NCI-H748 (cell line): ENCODE measurements around the gene CLDN6.

ENCODE experiments used
- DNase-seq: peaks from one replicate; lab custom pipeline; 2025; ENCODE audit not compliant: unreplicated experiment; lab: John Stamatoyannopoulos, UW

Gene CLDN6

DNA sequence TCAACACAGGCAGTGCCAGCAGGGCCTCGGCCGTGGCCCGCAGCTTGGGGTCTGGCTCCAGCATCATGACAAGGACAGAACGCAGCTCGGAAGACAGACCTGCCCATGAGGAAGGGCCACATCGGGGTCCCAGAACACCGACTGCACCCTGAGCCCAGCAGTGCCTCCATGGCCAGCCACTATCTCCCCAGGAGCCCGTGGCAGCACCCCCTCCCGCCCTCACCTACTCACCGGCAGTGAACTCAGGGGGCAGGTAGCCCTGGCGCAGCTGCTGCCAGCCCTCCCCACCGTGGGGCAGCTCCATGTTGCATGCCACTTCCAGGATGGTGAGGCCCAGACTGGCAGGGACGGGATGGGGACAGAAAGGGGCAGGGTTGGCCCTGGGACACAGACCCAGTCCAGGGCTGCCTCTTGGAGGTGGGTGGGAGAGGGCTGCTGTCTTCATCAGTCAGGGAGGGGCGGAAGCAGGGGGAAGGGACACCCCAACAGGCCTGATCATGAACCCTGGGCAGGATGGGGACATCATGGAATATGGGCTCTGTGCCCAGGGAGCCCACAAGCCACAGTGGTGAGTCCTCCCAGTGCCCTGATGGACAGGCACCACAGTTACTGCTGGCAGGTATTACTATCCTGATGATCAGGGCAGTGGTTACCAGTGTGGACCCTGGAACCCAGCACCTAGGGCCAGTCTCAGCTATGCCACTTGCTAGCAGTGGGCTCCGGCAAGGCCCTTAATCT is 43.5 kb downstream of the CLDN6 start:
- no peak for DNase-seq

DNA sequence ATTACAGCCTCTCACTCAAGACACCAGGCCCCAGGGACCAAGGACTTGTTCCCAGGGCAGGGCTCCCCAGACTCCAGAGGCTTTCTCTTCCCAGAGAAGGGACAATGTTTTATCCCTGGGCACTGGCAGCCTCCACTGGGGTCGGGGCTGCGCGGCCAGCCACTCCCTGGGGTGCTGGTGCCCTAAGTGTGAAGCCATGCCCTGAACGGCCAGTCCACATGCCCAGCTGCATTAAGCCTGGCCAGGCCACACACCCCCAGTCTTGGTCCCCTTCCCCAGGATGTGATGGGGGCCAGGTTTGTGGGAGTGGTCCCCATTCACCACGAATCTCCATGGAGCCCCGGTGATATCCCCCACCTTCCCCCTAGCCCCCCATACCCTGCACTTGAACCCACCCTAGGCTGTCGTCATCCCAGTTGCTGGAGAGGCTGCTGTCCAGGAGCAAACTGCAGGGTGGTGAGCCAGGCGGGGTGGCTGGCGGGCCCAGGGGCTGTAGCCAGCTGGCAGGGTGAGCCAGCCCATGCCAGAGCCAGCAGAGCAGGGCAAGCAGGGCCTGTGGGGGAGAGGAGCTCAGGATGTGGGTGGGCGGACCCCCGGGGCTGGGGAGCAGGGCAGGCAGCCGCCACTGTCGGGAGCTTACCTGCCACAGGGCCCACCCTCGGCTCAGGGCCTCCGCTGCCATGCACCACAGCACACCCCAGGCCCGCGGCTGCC is 44.2 kb downstream of the CLDN6 start:
- DNase-seq: no peak

DNA sequence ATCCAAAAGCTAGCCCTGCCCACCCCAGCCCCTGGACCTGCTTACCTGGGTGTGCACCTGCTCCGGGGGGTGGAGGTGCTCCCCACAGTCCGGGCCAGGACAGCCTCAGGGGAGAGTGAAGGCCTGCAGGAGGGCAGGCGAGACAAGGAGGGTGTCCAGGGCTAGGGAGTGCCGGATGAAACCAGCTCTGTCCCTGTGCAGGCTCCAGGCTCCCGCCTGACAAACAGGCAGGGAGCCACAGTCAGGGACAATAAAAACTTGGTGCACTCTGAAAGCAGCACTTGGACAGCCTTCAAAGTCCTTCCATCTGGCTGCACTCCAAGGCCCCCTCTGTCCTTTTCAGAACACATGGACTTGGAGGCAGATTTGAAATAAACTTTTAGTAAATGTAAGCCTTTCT is 44.9 kb downstream of the CLDN6 start:
- no peak for DNase-seq

DNA sequence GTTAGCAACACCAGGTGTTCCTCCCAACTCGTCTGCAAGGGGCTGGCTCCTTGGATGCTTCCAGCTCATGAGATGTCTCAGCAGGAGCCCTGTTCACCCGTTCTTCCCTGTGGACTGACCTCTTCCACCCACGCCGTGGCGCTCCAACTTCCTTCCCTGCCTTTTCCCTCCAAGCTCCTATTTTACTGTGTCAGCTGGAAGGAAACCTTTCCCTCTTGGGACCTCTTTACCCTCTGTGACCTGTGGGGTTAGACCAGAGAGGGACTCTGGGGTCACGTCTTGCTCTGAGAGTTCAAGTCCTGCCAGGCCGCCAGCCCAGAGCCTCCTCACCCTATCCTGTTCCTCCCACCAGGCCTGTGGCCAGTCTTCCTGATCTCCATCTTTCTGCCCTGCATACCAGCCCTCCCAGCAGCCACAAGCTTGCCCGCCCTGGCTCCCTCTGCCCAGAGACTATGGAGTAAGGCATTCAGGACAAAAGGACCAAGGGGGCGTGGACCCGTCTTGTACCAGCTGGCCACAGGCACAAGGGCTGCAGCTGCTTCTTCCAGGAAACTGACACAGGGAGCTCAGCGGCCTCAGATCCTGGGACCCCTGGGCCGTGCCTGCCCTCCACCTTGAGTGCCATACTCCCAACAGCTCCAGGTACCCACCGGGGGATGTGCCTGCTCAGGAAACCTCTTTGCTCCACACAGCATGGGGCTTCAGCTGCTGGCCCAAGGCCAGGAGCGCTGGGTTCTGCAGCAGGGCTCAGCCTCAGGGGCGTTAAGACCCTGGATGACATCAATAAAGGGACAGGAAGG is 45.8 kb downstream of the CLDN6 start:
- DNase-seq: peak; percentile 5

DNA sequence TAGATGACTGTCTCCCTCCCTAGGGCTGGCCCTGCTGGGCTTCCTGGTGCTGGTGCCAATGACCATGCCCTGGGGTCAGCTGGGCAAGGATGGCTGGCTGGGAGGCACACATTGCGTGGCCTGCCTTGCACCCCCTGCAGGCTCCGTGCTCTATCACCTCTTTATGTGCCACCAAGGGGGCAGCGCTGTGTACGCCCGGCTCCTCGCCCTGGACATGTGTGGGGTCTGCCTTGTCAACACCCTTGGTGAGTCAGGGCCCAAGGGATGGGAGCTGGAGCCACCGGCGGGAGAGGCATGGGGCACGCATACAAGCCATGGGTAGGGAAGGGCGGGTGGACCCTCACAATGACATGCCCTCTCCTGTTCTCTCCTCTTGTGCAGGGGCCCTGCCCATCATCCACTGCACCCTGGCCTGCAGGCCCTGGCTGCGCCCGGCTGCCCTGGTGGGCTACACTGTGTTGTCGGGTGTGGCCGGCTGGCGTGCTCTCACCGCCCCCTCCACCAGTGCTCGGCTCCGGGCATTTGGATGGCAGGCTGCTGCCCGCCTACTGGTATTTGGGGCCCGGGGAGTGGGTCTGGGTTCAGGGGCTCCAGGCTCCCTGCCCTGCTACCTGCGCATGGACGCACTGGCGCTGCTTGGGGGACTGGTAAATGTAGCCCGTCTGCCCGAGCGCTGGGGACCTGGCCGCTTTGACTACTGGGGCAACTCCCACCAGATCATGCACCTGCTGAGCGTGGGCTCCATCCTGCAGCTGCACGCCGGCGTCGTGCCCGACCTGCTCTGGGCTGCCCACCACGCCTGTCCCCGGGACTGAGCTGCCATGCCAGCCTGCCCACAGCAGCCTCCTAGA is 46.6 kb downstream of the CLDN6 start:
- no peak for DNase-seq

DNA sequence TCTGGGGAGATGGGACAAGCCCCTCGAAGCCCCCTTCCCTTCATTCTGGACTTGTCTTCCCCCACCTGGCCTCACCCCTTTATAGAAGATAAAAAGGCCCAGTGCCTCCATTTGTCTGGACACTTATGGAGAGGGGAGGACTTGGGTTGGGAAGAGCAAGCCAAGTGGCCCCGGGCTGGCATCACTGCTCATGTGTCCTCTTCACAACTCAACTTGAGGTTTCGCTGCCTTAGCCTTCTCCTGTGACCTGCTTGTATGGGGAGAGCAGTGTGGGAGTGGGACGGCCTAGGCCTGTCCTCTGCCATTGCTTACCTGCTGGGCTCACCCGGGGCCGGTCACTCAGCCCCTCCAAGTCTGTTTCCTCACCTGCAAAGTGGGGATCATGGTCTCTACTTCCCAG is 47.4 kb downstream of the CLDN6 start:
- DNase-seq: no peak

DNA sequence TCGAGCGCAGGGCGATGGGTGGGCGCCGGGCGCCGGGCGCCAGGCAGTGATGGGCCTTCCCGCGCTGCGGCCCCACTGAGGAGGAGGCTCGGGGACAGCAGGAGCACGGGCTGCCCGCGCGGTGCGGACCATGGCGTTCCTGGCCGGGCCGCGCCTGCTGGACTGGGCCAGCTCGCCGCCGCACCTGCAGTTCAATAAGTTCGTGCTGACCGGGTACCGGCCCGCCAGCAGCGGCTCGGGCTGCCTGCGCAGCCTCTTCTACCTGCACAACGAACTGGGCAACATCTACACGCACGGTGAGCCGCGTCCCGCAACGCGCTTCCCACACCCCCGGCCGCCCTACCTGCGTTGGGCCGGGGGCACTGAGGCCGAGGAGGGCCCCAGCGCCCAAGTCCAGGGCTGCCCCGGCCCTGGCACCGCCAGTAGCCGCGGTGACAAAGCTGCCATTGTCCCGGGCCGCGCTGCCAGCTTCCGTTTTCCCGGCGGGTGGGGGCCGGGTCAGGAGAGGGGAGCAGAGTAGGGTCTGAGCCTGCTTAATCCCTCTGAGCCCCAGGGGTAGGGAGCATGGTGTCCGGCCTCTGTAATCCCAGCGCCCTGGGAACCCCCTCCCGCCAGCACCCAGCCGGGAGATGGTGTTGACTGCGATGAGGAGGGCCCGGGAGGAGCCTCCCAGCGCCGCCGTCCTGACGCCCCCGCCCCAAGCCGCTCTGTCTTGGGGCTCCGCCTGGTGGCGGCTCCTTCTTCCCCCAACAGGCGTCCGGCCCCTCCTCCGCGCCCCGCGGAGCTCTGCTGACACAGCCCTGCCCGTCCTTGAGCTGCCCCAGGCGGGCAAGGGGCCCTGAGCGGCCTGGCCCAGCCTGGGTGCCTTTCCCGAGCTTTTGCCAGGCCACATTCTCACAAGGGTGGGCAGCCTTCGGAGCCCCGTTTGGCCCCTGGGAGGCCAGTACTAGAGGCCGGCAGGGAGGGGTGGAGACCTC is 48.1 kb downstream of the CLDN6 start:
- DNase-seq: peak; percentile 74

DNA sequence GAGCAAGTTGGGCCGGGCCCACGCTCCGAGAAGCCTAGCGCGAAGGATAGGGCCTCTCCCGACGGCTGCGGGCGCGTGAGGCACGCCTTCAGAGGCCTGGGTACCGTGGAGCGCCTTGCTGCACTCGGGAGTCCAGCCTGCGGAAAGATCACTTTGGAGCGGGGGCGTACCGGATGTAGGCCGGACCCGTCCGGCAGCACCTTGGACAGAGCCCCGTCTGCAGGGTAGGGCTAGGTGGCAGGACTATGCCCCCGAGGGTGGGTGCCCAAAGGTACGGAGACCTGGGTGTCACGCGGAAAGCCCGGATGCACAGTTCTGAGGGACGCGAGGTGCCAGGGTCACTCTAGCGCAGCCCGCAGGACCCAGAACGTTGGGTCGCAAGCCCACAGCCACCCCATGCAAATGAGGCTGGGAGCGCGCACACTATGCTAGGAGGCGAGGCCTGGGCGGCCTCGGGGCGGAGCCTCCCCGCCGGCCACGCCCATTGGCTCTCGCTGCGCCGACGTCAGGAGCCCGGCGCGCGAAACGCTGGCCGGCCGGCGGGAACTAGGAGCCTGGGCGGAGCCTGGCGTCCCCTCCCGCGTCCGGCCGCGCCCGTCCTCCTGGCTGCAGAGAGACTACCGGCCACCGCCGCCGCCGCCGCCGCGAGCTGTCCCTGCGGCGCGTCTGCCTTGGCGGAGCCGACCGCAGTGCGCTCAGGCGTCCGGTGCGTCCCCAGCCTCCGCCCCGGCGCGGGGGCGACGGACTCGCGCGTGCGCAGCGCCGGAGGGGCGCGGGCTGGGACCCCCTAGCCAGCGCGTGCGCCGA is 49.0 kb downstream of the CLDN6 start, which contains the start of gene PAQR4:
Gene PAQR4, plus strand, starts transcription at position 611 of the 807 bp plus-strand sequence. CDS start 327 bp downstream, outside the sequence.
- DNase-seq: peak; percentile 88

DNA sequence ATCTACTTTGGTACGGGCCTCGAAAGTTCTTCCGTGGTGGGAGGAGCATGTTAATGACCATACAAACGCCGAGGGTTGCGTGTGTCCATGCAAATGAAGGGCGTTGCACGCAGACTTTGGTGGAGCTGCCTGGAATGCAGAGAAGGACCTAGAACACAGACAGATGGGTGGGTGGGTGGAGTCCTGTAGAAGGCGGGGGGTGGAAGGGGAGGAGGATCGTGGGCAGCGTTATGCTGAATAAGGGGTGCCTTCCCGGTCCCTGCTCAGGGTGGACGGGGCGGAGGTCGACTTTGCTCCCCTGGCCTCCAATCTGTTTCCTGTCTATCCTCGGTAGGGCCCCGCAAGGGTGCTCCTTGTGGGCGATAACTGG is 49.6 kb downstream of the CLDN6 start:
- DNase-seq: no peak

DNA sequence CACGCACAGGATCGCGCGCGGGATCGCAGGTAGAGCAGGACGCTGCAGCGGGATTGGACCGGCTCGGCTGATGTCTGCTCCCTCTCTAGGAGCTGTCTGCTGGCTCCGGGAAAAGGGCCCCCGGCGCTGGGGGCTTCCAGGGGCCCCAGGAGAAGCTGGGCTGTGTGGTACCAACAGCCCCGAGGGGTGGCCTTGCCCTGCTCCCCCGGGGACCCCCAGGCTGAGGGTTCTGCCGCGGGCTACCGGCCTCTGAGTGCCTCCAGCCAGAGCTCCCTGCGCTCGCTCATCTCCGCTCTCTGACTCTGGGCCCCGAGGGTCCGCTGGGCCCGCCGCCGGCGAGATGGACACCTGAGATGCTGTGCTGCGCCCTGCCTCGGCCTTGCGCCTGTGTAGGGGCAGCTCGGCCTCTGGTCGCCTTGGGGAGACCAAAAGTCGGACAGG is 50.2 kb downstream of the CLDN6 start:
- DNase-seq: no peak

DNA sequence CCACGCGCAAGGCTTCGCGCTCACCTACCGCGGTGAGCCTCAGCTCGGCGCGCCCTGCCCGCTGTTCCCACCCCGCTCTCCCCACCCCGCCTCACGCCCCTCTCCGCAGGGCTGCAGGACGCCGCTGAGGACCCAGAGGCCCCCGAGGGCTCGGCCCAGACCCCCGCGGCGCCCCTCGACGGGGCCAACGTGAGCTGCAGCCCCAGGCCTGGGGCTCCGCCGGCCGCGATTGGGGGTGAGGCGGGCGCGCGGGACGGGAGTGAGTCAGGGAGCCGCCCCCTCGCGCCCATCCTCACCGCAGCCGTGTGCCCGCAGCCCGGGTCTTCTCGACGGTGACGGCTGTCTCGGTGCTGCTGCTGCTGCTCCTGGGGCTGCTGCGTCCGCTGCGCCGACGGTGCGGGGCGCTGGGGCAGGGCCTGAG is 50.8 kb downstream of the CLDN6 start:
- no peak for DNase-seq

DNA sequence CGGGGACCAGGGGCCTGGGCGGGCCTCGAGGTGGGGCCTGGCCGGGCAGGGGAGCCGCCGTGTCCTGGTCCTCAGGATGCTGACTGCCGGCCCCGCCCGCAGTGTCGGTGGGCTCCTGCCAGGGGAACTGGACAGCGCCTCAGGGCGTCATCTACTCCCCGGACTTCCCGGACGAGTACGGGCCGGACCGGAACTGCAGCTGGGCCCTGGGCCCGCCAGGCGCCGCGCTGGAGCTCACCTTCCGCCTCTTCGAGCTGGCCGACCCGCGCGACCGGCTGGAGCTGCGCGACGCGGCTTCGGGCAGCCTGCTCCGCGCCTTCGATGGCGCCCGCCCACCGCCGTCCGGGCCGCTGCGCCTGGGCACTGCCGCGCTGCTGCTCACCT is 51.2 kb downstream of the CLDN6 start:
- DNase-seq: peak; percentile 37

DNA sequence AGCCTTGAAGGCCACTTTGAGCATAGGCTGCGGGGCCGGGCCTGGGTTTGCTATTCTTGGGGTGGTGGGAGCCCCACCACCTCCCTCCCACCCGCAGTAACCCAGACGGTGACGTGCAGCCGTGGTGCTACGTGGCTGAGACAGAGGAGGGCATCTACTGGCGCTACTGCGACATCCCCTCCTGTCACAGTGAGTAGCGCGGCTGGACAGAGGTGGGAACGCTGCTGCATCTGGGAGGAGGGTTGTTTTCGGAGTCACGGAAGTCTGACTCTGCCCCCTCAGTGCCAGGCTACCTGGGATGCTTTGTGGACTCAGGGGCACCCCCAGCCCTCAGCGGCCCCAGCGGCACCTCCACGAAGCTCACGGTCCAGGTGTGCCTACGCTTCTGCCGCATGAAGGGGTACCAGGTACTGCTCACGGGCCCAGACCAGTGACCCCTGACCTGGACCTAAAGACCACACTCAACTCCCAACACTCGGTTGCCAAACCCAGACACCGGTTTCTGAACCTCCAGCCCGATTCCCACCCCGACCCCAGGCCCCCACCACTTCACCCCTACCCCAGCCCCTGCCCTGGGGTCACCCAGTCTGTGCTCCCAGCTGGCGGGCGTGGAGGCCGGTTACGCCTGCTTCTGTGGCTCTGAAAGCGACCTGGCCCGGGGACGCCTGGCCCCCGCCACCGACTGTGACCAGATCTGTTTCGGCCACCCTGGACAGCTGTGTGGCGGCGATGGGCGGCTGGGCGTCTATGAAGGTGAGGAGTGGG is 51.8 kb downstream of the CLDN6 start:
- DNase-seq: no peak
